ENCODE results near the gene MAPRE3.

- TF ChIP-seq, protein P1, sequence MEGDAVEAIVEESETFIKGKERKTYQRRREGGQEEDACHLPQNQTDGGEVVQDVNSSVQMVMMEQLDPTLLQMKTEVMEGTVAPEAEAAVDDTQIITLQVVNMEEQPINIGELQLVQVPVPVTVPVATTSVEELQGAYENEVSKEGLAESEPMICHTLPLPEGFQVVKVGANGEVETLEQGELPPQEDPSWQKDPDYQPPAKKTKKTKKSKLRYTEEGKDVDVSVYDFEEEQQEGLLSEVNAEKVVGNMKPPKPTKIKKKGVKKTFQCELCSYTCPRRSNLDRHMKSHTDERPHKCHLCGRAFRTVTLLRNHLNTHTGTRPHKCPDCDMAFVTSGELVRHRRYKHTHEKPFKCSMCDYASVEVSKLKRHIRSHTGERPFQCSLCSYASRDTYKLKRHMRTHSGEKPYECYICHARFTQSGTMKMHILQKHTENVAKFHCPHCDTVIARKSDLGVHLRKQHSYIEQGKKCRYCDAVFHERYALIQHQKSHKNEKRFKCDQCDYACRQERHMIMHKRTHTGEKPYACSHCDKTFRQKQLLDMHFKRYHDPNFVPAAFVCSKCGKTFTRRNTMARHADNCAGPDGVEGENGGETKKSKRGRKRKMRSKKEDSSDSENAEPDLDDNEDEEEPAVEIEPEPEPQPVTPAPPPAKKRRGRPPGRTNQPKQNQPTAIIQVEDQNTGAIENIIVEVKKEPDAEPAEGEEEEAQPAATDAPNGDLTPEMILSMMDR (IDR thresholded peaks at IDR 0.05): no peak
- TF ChIP-seq EP300 (IDR thresholded peaks at IDR 0.05) (no peak), POLR2A (IDR thresholded peaks at IDR 0.05) (no peak)
These were observed 37.3 kb downstream of the MAPRE3 start for GRCh38 chr2:27007416-27008374.
